GM21825 (cell line): Measurements from ENCODE around the gene ENTPD2.
"Not testable (repeated sequence)": the region's sequence is repeated elsewhere in the genome, so short reads cannot be mapped to it uniquely, and the experiment has no call there.

ENCODE experiments used
- ATAC-seq: cut with Tn5 transposase; IDR thresholded peaks from one replicate; pipeline ENCODE4 v1.9.1; 2021; ENCODE audit warnings: mild to moderate bottlenecking, moderate library complexity; ENCODE audit not compliant: unreplicated experiment

The ENTPD2 gene

GRCh38 chr9:137065336-137065967, 11.6 kb upstream of the ENTPD2 start:
- ATAC-seq, result no peak

DNA sequence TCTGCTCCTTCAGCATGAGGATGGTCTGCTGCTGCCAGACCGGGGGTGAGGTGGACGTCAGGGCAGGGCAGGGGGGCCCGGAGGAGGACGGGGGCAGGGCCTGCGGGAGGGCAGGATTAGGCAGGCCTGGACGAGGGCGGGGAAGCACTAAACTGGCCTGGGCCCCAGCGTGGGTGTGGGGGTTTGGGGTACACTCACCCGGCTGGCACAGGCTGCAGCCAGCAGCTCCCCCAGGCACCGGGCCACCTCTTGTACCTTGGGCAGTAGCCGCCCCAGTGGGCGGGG, 11.0 kb upstream of the ENTPD2 start:
- no peak for ATAC-seq

DNA sequence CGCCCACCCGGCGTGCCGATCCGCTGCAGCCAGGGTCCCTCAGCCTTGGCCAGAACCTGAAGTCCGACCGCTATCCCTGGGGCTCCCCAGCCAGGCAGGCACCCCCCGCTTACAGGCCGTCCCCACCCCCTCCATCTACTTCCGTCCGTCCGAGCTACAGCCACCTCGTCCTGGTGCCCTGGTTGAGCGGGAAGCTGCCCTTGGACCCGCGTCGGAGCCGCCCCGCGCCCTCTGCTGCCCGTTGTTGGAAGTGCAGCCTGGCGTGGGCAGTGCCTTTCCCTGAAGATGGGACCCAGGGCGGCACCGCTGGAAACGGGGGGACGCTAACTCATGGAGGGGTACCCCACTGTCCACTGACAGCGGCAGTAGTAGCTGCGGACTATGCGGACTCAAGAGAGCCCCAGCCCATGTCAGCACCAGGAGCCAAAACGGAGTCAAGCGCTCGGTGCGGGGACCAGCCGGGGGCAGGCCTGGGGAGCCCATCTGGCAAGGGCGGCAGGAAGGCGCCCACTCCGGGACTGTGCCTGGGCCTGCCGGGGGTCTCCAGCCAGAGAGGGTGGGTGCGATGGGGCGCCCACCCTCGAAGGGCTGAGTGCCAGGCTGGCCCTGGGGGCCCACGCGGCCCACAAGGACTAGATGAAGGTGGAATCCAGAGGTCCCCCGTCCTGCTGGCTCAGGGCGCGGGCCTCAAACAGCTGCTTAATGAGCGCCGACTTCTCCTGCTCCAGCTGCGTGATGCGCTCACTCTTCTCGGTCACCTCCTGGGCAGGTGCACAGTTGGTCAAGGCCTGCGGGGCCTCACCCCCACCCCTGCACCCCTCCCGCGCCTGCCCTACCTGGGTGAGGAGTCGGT, 10.4 kb upstream of the ENTPD2 start:
- ATAC-seq, result no peak

DNA sequence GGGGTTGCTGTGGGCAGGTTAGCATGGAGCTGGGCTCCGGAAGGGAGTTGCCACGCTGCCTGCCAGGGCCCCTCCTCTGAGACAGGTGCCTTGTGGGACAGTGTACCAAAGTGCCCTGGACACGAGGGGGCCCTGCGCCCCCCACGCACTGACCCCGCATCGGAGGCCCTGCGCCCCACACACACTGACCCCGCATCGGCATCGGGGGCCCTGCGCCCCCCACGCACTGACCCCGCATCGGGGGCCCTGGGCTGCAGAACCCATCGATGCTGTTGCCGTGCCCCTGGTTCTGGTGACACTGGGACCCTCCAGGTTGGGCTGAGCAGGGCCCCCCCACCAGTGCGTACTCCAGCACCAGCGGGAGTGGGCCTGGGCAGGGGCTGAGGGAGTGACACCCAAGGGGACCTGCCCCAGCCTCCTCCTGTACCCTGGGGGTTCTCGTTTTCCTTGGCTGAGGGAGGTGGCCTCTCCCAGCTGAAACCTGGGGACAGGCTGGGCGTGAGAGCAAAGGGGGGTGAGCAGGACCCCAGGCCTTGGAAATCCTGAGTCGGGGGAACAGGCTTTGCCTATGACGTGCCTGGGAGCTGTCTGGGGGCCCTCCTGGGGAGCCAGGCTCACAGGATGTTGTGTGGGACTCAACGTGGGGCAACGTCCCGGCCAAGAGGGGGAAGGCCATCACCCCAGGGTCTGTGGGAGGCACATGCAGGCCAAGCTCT, 9.6 kb upstream of the ENTPD2 start:
- no peak for ATAC-seq

- not testable (repeated sequence) for ATAC-seq
Measured at GRCh38 chr9:137062798-137063197, 8.9 kb upstream of the ENTPD2 start.

- no peak for ATAC-seq
Measured at GRCh38 chr9:137062384-137062783, 8.5 kb upstream of the ENTPD2 start.

DNA sequence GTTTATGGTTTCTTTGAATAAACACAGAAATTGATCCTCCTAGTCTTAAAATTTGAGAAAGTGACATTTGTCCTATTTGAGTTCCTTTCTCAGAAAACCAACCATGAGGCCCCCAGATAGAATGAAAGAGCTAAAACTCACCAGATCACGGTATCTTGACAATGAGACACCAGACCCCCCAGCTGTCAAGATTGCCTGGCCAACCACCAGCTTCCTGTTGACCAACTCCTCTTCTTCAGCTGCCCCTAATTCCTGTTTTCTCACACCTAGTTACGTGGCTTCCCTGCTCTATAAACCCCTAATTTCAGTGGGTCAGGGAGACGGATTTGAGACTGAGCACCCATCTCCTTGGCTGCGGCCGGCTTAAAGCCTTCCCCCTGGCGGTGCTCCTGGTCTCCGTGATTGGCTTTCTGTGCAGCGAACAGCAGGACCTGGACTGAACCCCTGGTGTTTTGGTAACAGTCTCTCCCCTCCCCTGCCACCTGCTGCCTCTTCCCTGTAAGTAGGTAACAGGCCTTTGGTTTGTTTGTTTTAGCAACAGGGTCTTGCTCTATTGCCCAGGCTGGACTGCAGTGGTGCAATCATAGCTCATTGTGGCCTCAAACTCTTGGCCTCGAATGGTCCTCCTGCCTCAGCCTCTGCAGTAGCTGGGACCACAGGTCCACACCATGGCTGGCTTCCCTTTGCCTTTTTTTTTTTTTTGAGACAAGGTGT, 4.8 kb upstream of the ENTPD2 start:
- no peak for ATAC-seq

- ATAC-seq, result no peak
Measured at GRCh38 chr9:137057545-137057944, 3.7 kb upstream of the ENTPD2 start.

GRCh38 chr9:137056739-137057415, 3.0 kb upstream of the ENTPD2 start:
- ATAC-seq, result no peak

GRCh38 chr9:137055385-137056364, 1.8 kb upstream of the ENTPD2 start:
- ATAC-seq, result no peak

DNA sequence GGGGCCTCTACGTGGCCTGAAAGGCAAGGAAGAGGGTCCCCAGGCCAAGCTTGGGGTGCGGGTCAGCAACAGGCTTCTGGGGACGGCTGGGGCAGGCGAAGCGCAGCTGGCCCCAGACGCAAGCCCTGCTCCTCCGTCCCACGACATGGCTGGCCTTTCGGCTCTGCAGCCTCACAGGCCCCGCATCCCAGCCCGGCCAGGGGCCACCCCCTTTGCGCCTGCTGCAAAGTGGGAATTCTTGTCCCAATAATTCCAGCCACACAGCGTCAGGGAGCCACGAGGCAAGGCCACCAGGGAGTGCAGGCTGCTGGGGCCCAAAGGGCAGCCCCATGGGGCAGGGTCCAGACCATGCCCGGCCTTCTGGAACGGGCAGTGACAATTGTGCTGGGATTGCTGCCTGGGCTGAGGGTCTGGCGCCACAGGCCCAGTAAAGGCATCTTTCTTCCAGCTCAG, 1.1 kb upstream of the ENTPD2 start:
- ATAC-seq, result no peak

DNA sequence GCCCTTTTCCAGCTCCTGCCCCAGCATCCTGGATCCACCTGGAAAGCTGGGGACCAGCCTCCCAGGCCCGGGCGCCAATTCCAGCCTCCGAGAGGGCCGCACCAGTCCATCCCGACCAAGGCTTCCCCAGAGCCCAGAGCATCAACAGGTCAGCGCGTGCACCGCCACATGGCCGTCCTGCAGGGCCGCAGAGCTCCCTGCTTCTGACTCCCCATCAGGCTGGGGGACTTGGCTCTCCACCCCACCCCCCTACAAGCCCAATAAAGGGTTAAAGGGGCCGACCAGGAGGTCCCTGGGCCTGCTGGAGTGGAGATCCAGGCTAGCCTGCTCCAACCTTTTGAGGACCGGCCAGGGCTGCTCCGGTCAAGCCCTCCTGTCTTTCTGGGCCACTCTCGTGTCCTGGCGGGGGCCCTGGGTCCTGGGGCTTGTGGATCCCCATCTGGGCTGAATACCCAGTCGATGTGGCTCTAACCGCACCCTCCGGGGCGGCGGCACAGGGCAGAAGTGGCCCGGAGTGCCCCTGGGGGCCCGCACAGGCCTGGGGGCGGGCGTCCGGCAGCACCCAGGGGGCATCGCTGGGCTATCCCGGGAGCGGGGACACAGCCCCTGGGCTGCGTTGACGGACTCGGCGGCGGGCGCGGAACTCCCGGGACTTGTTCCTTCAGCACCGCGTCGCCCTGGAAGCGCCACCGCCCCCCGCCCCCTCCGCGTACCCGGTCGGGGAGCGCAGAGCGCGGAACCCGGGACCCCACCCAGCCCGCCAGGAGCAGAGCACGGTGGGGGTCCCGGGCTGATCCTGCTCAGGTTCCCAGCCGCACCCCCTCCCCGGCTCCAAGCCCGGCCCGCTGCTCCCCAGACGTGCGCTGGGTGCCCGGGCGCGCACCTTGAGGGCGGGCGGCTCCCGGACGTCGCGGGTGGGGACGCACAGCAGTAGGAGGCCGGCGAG, 590 bp downstream of the ENTPD2 start:
- no peak for ATAC-seq

DNA sequence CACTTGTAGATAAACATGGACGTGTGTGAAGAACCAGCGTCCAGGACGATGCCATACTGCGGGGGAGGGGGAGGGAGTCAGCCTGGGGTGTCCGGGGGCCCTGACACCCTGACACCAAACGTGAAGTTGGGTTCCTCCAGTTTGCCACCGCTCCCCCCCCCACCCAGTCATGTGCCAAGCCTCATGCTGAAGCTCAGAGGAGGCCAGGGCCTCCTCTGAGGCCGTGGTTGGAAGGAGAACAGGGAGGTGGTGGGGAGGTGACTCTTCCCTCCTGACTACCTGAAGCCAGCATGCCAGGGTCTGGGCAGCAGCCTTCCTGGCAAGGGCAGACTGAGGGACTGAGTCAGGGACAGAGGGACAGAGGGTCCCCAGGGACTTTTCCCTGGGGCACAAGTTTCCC, 1.6 kb downstream of the ENTPD2 start:
- no peak for ATAC-seq

DNA sequence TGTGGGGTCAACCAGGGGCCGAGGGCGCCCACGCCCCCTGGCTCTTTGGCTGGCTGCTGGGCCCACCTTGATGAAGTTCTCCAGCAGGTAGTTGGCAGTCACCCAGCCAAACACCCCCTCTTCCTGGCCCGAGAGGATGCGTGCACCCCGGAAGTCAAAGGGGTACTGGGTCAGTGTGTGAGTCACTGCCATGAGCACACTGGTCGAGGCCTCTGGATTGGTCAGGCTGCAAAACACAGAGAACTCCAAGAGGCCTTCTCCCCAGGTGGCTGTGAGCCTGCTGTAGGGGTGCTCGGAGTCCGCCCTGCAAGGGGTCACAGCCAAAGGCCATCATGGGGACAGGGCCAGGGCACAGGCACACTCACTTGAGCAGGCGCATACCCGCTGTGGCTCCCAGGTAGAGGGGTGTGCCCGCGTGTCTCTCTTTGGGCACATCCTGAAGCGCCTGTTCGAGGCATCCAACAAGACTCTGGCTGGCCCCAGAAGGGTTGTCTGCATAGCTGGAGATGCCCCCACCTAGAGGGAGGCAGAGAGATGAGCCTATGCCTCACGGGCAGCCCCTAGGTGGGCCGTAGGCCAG, 2.6 kb downstream of the ENTPD2 start:
- ATAC-seq, result no peak

DNA sequence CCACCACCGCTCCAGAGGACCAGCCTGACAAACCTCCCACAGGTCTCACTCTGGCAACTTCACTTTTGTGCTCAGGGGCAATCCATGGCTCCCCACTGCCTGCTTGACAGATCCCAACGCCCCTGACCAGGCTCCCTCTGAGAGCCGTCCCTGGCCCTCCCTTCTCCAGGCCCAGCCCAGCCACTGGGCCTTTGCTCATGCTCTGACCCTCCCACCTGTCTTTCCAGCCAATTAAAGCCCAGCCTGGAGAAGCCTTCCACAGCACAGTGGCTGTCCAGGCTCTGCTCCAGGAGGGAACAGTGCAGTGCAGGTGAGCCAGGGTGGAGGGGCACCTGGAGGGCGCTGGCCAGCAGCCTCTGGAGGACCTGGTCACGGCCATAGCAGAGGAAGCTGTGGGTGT, 3.3 kb downstream of the ENTPD2 start:
- ATAC-seq, result no peak

GRCh38 chr9:137049544-137050449, 4.1 kb downstream of the ENTPD2 start:
- no peak for ATAC-seq
